GM13976 (cell line): ENCODE measurements around the gene PPA1.
"Not testable (repeated sequence)": the region's sequence is repeated elsewhere in the genome, so short reads cannot be mapped to it uniquely, and the experiment has no call there.

Source experiments
- DNase-seq: peaks from one replicate; pipeline ENCODE4 v3.0.0; 2012; ENCODE audit warnings: low spot score
- in situ Hi-C: fragments of 300-500 bp; cut with MboI; formaldehyde crosslinking; loops from one replicate; pipeline ENCODE4 v1.12.0; 2022; ENCODE audit warnings: low sequenced_read_pairs, mixed read lengths, inconsistent platforms; ENCODE audit not compliant: unreplicated experiment
- TF ChIP-seq, protein P1 (sequence below): IDR thresholded peaks from 2 replicates; pipeline ENCODE4 v1.5.1; 2012; ENCODE audit warnings: borderline replicate concordance, mild to moderate bottlenecking; ENCODE audit not compliant: insufficient read depth; ENCODE audit errors: extremely low read depth, missing control alignments, control extremely low read depth

Gene PPA1

DNA sequence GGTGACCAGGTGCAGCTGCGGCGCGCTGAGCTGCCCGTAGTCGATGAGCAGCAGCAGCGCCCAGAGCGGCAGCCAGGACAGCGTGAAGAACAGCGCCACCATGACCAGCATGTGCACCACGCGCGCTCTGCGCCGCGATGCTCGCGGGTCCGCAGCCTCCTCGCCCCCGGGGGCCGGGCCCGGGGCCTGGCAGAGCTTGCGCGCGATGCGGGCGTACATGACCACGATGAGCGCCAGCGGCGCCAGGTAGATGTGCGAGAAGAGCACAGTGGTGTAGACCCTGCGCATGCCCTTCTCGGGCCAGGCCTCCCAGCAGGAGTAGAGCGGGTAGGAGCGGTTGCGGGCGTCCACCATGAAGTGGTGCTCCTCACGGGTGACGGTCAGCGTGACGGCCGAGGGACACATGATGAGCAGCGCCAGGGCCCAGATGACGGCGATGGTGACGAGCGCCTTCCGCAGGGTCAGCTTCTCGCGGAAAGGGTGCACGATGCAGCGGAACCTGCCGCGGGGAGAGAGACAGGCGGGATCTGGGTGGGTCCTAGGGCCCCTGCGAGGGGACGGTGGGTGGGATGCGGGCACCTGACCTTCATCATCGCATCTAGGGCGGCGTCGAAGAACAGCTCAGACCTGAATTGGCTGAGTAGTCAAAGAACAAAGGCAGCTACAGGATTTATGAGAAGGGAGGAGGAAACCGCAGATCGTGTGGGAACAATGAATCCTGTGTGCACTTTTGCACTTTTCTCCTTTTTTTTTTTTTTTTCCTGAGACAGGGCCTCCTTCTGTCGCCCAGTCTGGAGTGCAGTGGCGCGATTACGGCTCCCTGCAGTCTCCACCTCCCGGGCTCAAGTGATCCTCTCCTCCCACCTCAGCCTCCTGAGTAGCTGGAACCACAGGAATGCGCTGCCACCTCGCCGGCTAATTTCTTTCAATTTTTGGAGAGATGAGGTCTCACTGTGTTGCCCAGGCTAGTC, 22.4 kb upstream of the PPA1 start:
- TF ChIP-seq, protein P1, sequence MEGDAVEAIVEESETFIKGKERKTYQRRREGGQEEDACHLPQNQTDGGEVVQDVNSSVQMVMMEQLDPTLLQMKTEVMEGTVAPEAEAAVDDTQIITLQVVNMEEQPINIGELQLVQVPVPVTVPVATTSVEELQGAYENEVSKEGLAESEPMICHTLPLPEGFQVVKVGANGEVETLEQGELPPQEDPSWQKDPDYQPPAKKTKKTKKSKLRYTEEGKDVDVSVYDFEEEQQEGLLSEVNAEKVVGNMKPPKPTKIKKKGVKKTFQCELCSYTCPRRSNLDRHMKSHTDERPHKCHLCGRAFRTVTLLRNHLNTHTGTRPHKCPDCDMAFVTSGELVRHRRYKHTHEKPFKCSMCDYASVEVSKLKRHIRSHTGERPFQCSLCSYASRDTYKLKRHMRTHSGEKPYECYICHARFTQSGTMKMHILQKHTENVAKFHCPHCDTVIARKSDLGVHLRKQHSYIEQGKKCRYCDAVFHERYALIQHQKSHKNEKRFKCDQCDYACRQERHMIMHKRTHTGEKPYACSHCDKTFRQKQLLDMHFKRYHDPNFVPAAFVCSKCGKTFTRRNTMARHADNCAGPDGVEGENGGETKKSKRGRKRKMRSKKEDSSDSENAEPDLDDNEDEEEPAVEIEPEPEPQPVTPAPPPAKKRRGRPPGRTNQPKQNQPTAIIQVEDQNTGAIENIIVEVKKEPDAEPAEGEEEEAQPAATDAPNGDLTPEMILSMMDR = peak; percentile 4
- DNase-seq = peak; percentile 48
- in situ Hi-C loops = no loop called here

DNA sequence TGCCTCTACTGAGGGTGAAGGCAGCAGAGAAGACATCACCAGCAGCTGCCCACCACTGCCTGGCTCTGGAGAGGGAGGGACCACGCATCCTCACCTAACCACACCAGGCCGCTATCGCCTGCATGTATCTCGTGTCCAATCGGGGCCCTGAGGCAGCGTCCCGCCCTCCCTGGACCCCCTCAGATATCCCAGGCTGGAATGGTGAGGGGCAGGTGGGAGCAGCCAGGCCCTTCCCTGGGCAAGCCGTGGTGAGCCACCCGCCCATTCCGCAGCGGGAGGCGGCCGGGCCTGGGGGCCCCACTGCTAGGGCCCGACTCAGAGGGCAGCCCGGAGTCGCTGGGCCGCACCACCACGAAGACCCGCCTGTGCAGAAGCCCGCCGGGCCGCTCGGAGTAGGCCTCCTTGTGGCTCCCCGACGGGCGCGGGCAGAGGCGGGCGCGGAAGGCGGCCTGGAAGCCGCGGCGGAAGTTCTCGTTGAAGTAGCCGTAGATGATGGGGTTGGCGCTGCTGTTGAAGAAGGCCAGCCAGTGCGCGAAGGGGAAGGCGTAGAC, 21.6 kb upstream of the PPA1 start:
- DNase-seq = no peak
- TF ChIP-seq, protein P1 = no peak
- in situ Hi-C loops = no loop called here

DNA sequence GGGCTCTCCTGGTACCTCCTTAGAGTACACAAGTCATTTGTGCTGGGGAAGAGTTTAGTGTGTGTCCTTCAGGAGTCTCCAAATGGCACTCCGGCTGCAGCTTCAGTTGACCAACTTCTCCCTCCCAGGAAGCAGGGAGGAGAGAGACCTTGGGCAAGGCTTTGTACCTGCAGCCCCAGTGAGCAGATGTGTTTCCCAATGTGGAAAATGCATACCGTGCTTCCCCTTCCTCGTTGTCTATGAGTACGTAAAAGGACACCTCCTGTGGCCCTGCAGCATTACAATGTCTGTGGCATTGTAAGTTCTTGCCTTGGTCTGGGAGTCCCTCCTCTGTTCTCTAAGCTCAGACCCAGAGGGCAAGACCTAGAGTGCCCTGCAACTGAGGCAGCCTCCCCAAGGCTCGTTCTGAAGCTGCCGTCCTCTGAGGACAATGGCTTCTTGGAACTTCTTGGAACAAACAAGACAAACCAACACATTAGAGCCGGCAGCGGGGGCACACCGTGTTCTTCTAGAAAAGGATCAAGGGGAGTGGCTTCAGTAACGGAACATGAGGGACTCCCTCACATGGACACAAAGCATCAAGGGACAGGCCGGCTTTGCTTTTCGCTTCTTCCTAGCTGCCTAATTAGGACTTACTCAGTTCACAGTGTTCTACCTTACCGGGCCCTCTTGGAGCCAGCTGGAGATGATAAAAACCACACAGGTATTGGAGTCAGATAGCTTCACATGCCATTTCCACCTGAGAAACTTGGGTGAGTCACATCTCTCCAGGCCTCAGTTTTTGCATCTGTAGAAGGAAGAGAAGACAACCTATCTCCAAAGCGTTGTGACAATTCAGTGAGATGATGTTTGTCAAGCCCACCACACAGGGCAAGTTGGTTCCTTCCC, 20.9 kb upstream of the PPA1 start:
- TF ChIP-seq, protein P1 = no peak
- in situ Hi-C loops = no loop called here
- no peak for DNase-seq

DNA sequence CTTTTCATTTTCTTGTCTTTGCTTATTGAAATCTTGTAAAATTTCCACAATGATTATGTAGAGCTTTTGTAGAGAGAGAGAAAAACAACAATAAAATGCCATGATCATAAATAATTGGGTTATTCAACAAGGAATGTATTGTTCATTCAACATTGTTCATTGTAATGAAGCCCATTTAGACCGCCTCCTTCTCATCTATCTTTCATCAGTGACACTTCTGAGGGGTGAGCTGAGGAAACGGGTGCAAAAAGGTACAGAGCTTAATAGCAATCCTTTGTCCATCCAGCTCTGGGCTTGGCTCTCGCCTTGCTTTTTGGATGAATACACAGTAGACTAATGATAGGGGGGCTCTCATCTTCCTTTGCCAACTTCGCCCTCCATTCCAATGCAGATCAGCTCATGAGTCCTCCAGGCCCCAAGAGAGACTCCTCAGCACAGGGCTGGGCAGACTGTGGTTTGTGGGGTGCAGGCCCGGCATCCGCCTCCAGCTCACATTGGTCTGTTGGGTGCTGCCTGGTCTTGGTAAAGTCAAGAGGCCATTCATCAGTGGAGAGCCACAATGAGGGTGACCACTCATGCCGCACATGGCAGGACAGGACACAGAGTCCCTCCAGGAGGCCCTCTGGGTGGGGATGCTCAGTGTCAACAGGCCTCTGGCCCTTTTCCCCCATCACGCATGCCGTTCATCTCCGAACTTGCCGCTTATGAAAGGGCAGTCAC, 17.9 kb upstream of the PPA1 start:
- no peak for DNase-seq
- TF ChIP-seq, protein P1 = no peak
- in situ Hi-C loops = no loop called here

DNA sequence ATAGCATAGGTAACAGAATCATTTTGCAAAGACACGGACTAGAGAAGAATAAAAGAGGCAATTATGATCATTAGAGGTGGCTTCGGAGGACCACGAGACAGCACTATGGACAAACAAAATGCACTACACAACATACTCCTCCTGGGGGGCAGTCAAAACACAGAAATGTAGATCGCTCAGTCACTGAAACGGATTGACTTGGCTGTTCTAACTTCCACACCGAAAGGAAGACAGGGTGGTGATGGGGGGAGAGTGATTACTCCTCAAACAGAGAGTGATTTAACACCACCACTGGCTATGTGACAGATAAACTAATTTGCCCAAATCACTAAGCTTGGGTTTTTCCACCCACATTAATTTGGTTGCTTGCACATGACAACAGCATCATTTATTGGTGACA, 14.1 kb upstream of the PPA1 start:
- TF ChIP-seq, protein P1 = no peak
- DNase-seq = no peak
- in situ Hi-C loops = no loop called here

DNA sequence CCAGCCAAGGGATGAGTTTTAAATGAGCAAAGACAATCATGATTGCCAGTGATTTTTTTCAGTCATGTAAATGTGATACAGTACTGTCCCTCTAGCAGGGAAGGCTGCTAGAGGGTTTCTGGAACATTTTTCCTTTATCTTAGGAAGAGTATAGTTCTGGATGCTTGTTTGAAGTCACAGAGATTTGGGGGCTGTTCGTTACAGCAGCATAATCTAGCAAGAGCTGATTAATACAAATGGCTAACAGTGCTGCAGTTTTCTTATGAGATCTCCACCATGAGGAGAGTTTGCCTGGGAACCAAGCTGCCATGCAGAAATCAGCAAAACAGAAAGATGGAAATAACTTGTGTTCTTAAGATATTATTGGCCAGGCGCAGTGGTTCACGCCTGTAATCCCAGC, 7.9 kb upstream of the PPA1 start:
- TF ChIP-seq, protein P1 = no peak
- no peak for DNase-seq
- in situ Hi-C loops = no loop called here

DNA sequence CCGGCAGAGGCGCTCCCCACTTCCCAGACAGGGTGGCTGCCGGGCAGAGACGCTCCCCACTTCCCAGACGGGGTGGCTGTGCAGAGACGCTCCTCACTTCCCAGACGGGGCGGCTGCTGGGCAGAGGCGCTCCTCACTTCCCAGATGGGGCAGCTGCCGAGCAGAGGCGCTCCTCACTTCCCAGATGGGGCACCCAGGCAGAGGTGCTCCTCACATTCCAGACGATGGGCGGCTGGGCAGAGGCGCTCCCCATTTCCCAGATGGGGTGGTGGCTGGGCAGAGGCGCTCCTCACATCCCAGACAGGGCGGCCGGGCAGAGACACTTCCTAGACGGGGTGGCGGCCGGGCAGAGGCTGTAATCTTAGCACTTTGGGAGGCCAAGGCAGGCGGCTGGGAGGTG, 6.8 kb upstream of the PPA1 start:
- DNase-seq, in situ Hi-C loops: not testable (repeated sequence)

DNA sequence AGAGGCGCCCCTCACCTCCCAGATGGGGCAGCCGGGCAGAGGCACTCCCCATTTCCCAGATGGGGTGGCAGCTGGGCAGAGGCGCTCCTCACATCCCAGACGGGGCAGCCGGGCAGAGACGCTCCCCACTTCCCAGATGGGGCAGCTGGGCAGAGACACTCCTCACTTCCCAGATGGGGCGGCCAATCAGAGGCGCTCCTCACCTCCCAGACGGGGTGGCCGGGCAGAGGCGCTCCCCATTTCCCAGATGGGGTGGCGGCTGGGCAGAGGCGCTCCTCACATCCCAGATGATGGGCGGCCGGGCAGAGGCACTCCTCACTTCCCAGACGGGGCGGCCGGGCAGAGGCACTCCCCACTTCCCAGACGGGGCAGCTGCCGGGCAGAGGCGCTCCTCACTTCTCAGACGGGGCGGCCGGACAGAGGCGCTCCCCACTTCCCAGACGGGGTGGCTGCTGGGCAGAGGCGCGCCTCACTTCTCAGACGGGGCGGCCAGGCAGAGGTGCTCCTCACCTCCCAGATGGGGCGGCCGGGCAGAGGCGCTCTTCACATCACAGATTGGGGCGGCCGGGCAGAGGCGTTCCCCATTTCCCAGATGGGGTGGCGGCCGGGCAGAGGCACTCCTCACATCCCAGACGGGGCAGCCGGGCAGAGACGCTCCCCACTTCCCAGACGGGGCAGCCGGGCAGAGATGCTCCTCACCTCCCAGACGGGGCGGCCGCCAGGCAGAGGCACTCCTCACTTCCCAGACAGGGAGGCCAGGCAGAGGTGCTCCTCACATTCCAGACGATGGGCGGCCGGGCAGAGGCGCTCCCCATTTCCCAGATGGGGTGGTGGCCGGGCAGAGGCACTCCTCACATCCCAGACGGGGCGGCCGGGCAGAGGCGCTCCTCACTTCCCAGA, 6.1 kb upstream of the PPA1 start:
- in situ Hi-C loops, DNase-seq: not testable (repeated sequence)

DNA sequence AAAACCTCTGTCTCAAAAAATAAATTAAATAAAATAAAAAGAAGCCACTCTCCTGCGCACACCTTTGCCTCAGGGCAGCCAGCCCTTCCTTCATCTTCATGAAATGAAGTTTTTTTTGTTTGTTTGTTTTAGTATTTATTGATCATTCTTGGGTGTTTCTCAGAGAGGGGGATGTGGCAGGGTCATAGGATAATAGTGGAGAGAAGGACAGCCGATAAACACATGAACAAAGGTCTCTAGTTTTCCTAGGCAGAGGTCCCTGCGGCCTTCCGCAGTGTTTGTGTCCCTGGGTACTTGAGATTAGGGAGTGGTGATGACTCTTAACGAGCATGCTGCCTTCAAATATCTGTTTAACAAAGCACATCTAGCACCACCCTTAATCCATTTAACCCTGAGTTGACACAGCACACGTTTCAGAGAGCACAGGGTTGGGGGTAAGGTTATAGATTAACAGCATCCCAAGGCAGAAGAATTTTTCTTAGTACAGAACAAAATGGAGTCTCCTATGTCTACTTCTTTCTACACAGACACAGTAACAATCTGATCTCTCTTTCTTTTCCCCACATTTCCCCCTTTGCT, 4.8 kb upstream of the PPA1 start:
- in situ Hi-C loops, DNase-seq: not testable (repeated sequence)
